ENCODE results near the gene TRPV5. TPM values are rescaled to one million over a fixed set of nuclear protein-coding genes. Genes with fewer than 3 reads are reported as not detected.

Gene TRPV5
- total and polyA plus RNA-seq, 2 experiments from 2014 or later = not detected

DNA sequence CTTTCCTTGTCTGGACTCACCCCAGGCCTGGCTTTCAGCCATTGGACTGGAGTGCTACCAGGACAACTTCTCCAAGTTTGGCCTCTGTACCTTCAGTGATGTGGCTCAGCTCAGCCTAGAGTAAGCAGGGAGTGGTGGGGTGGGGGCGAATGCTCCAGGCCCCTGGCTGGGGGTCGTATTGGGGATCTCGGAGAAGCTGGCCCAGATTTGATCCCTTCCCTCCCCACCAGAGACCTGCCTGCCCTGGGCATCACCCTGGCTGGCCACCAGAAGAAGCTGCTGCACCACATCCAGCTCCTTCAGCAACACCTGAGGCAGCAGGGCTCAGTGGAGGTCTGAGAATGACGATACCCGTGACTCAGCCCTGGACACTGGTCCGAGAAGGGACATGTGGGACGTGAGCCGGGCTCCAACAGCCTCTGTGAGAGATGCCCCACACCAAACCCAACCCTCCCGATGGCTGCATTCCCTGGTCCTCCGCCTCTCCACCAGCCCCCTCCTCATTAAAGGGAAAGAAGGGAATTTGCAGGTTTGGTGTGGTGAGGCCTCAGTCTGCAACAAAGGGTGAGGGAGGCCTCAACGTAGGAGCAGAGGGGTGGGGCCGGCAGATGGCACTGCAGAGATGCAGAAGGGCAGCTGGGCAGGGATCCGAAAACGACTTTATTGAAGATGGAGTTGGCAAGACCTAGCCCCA is 62.8 kb downstream of the TRPV5 start:
- Histone ChIP-seq H3K27ac (no peak overlapping the region), H3K36me3 (replicated peaks; ENCODE audit: insufficient read depth, low read depth) (no peaks in the 10 kb centered on the region), H3K27me3 (no peaks in the 10 kb centered on the region), H3K79me2 (no peaks in the 10 kb centered on the region), H4K20me1 (ENCODE audit: insufficient read depth, poor library complexity, severe bottlenecking) (no peaks in the 10 kb centered on the region), H3K9me2 (replicated peaks; ENCODE audit: insufficient read depth) (no peaks in the 10 kb centered on the region), H3K4me2 (no peak overlapping the region), H2AFZ (no peak overlapping the region), H3K4me3 (no peak overlapping the region), H3K9me3 (ENCODE audit: low read depth) (no peaks in the 10 kb centered on the region), H3K4me1 (ENCODE audit: insufficient read depth) (no peaks in the 10 kb centered on the region)
- no peak for TF ChIP-seq EZH2phosphoT487 (IDR thresholded peaks at IDR 0.05; ENCODE audit: low read depth, severe bottlenecking, unreplicated experiment)
- no peak for DNase-seq (ENCODE audit: low spot score)
- WGBS (ENCODE audit: low lambda C conversion rate, missing lambda C conversion rate) = 96% methylated on average over 11 of the region's 14 CpGs

DNA sequence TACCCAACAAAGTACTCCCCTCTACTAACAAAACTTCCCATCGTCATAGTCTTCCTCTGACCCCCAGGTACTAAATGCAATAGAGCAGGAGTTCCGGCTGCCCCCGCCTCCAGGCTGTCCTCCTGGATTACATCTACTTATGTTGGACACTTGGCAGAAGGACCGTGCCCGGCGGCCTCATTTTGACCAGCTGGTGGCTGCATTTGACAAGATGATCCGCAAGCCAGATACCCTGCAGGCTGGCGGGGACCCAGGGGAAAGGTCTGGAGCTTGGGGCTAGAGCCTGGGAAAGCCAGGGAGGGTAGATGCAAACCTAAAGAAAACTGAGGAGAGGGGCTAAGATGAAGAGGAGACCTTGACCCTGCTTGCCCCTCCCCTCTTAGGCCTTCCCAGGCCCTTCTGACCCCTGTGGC is 63.4 kb downstream of the TRPV5 start:
- H3K36me3 ChIP-seq (replicated peaks; ENCODE audit: insufficient read depth, low read depth) = no peaks in the 10 kb centered on the region
- H3K4me3 ChIP-seq = no peak overlapping the region
- H3K4me1 ChIP-seq (ENCODE audit: insufficient read depth) = no peaks in the 10 kb centered on the region
- no peak overlapping the region for H2AFZ ChIP-seq
- no peak overlapping the region for H3K27ac ChIP-seq
- 86% methylated on average over 8 of the region's 8 CpGs for WGBS (ENCODE audit: low lambda C conversion rate, missing lambda C conversion rate)
- no peaks in the 10 kb centered on the region for H3K27me3 ChIP-seq
- H3K9me3 ChIP-seq (ENCODE audit: low read depth) = no peaks in the 10 kb centered on the region
- no peaks in the 10 kb centered on the region for H3K79me2 ChIP-seq
- H4K20me1 ChIP-seq (ENCODE audit: insufficient read depth, poor library complexity, severe bottlenecking) = no peaks in the 10 kb centered on the region
- DNase-seq (ENCODE audit: low spot score) = no peak
- H3K4me2 ChIP-seq = no peak overlapping the region
- TF ChIP-seq EZH2 (IDR thresholded peaks at IDR 0.05; ENCODE audit: borderline replicate concordance) (no peak), EZH2phosphoT487 (IDR thresholded peaks at IDR 0.05; ENCODE audit: low read depth, severe bottlenecking, unreplicated experiment) (no peak)
- no peaks in the 10 kb centered on the region for H3K9me2 ChIP-seq (replicated peaks; ENCODE audit: insufficient read depth)

DNA sequence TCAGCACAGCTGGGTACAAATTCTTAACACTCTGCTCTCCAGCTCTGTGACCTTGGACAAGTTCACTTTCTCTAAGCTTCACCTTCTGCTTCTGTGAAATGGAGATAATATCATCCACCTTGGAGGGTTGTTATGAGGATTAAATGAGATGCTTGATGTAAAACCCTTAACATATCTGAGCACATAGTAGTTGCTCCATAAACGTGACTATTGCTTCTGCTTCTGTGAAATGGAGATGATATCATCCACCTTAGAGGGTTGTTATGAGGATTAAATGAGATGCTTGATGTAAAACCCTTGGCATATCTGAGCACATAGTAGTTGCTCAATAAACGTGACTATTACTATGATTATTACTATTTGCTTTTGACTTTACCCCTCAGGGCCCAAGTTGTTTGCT is 64.1 kb downstream of the TRPV5 start:
- Histone ChIP-seq H3K9me2 (replicated peaks; ENCODE audit: insufficient read depth) (no peaks in the 10 kb centered on the region), H3K36me3 (replicated peaks; ENCODE audit: insufficient read depth, low read depth) (no peaks in the 10 kb centered on the region), H3K27me3 (no peaks in the 10 kb centered on the region), H2AFZ (no peak overlapping the region), H3K4me1 (ENCODE audit: insufficient read depth) (no peaks in the 10 kb centered on the region), H3K27ac (no peak overlapping the region), H4K20me1 (ENCODE audit: insufficient read depth, poor library complexity, severe bottlenecking) (no peaks in the 10 kb centered on the region), H3K4me2 (no peak overlapping the region), H3K79me2 (no peaks in the 10 kb centered on the region), H3K9me3 (ENCODE audit: low read depth) (no peaks in the 10 kb centered on the region), H3K4me3 (no peak overlapping the region)
- no peak for TF ChIP-seq EZH2phosphoT487 (IDR thresholded peaks at IDR 0.05; ENCODE audit: low read depth, severe bottlenecking, unreplicated experiment)
- TF ChIP-seq, protein P1, sequence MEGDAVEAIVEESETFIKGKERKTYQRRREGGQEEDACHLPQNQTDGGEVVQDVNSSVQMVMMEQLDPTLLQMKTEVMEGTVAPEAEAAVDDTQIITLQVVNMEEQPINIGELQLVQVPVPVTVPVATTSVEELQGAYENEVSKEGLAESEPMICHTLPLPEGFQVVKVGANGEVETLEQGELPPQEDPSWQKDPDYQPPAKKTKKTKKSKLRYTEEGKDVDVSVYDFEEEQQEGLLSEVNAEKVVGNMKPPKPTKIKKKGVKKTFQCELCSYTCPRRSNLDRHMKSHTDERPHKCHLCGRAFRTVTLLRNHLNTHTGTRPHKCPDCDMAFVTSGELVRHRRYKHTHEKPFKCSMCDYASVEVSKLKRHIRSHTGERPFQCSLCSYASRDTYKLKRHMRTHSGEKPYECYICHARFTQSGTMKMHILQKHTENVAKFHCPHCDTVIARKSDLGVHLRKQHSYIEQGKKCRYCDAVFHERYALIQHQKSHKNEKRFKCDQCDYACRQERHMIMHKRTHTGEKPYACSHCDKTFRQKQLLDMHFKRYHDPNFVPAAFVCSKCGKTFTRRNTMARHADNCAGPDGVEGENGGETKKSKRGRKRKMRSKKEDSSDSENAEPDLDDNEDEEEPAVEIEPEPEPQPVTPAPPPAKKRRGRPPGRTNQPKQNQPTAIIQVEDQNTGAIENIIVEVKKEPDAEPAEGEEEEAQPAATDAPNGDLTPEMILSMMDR (IDR thresholded peaks at IDR 0.05; ENCODE audit: poor library complexity) = no peak
- no peak for TF ChIP-seq EZH2 (IDR thresholded peaks at IDR 0.05; ENCODE audit: borderline replicate concordance)
- no peak for DNase-seq (ENCODE audit: low spot score)
- WGBS (ENCODE audit: low lambda C conversion rate, missing lambda C conversion rate) = 98% methylated on average over 2 of the region's 2 CpGs

DNA sequence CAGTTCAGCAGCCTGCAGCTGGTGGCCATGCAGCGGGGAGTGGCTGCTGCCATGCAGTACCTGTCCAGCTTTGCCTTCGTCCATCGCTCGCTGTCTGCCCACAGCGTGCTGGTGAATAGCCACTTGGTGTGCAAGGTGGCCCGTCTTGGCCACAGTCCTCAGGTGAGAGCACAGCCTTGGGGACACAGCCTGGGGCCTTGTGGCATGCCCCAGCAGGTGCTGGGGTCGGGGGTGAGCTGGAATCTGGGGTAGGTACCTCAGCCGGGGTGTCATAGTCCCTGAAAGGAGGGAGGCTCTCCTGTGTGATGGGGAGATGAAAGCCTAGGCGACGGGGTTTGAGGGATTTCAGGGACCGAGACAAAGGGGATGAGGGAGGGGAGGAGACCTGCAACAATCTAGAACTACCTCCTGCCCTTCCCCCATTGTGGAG is 64.5 kb downstream of the TRPV5 start:
- no peak overlapping the region for H3K4me3 ChIP-seq
- no peaks in the 10 kb centered on the region for H3K36me3 ChIP-seq (replicated peaks; ENCODE audit: insufficient read depth, low read depth)
- no peaks in the 10 kb centered on the region for H3K9me2 ChIP-seq (replicated peaks; ENCODE audit: insufficient read depth)
- H4K20me1 ChIP-seq (ENCODE audit: insufficient read depth, poor library complexity, severe bottlenecking) = no peaks in the 10 kb centered on the region
- H3K79me2 ChIP-seq = no peaks in the 10 kb centered on the region
- TF ChIP-seq EZH2 (IDR thresholded peaks at IDR 0.05; ENCODE audit: borderline replicate concordance) = no peak
- TF ChIP-seq, protein P1 (IDR thresholded peaks at IDR 0.05; ENCODE audit: poor library complexity) = no peak
- TF ChIP-seq EZH2phosphoT487 (IDR thresholded peaks at IDR 0.05; ENCODE audit: low read depth, severe bottlenecking, unreplicated experiment) = no peak
- H3K4me2 ChIP-seq = no peak overlapping the region
- H3K9me3 ChIP-seq (ENCODE audit: low read depth) = no peaks in the 10 kb centered on the region
- H3K4me1 ChIP-seq (ENCODE audit: insufficient read depth) = no peaks in the 10 kb centered on the region
- 96% methylated on average over 11 of the region's 11 CpGs for WGBS (ENCODE audit: low lambda C conversion rate, missing lambda C conversion rate)
- no peaks in the 10 kb centered on the region for H3K27me3 ChIP-seq
- no peak overlapping the region for H3K27ac ChIP-seq
- H2AFZ ChIP-seq = no peak overlapping the region
- no peak for DNase-seq (ENCODE audit: low spot score)

All from hepatocyte (in vitro differentiated cells).